ENCODE measurements around the gene SRPK3.

The SRPK3 gene

GRCh38 chrX:153763989-153764755 lies 16.7 kb upstream of the SRPK3 start, which contains the start of gene PLXNB3:
Gene PLXNB3, plus strand, starts transcription at chrX:153764249. Its CDS starts 1,287 bp downstream, at chrX:153765536.
- DNase-seq (ENCODE audit: low read depth): peak; percentile 78
- TF ChIP-seq, protein P1, sequence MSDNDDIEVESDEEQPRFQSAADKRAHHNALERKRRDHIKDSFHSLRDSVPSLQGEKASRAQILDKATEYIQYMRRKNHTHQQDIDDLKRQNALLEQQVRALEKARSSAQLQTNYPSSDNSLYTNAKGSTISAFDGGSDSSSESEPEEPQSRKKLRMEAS (IDR thresholded peaks at IDR 0.05; ENCODE audit: low read depth, low read length): peak; percentile 19; the same call in 1 of the 2 replicates
- TF ChIP-seq POLR2A (IDR thresholded peaks at IDR 0.05; ENCODE audit: extremely low read depth, insufficient read length) (no peak), MYC (IDR thresholded peaks at IDR 0.05; ENCODE audit: low read depth, low read length) (no peak)
- TF ChIP-seq, protein P2, sequence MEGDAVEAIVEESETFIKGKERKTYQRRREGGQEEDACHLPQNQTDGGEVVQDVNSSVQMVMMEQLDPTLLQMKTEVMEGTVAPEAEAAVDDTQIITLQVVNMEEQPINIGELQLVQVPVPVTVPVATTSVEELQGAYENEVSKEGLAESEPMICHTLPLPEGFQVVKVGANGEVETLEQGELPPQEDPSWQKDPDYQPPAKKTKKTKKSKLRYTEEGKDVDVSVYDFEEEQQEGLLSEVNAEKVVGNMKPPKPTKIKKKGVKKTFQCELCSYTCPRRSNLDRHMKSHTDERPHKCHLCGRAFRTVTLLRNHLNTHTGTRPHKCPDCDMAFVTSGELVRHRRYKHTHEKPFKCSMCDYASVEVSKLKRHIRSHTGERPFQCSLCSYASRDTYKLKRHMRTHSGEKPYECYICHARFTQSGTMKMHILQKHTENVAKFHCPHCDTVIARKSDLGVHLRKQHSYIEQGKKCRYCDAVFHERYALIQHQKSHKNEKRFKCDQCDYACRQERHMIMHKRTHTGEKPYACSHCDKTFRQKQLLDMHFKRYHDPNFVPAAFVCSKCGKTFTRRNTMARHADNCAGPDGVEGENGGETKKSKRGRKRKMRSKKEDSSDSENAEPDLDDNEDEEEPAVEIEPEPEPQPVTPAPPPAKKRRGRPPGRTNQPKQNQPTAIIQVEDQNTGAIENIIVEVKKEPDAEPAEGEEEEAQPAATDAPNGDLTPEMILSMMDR (IDR thresholded peaks at IDR 0.05; ENCODE audit: low read depth, low read length): peak; percentile 55
- H3K4me3 ChIP-seq (ENCODE audit: low read depth, low read length): no peak within 1 kb of the TSS

DNA sequence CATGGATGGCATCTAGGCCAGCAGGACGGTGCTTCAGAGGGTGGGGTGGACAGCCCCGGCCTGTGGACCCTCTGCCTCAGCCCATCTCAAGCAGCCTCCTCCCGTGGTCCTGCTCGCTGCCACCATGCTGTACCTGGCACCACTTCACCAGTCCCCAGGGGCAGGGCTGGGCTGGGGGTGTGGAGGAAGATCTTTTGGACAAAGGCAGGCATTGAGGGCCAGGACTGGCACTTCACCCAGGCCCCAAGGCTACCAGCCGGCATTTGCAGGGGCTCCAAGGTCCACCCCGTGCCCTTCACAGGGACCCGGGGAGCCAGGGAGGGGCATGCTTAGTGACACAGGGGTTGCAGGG lies 16.1 kb upstream of the SRPK3 start:
- TF ChIP-seq, protein P2 (IDR thresholded peaks at IDR 0.05; ENCODE audit: low read depth, low read length): no peak
- TF ChIP-seq POLR2A (IDR thresholded peaks at IDR 0.05; ENCODE audit: extremely low read depth, insufficient read length) (no peak), MYC (IDR thresholded peaks at IDR 0.05; ENCODE audit: low read depth, low read length) (no peak)
- TF ChIP-seq, protein P1 (IDR thresholded peaks at IDR 0.05; ENCODE audit: low read depth, low read length): no peak
- DNase-seq (ENCODE audit: low read depth): no peak
- no peak overlapping the region for H3K4me3 ChIP-seq (ENCODE audit: low read depth, low read length)

DNA sequence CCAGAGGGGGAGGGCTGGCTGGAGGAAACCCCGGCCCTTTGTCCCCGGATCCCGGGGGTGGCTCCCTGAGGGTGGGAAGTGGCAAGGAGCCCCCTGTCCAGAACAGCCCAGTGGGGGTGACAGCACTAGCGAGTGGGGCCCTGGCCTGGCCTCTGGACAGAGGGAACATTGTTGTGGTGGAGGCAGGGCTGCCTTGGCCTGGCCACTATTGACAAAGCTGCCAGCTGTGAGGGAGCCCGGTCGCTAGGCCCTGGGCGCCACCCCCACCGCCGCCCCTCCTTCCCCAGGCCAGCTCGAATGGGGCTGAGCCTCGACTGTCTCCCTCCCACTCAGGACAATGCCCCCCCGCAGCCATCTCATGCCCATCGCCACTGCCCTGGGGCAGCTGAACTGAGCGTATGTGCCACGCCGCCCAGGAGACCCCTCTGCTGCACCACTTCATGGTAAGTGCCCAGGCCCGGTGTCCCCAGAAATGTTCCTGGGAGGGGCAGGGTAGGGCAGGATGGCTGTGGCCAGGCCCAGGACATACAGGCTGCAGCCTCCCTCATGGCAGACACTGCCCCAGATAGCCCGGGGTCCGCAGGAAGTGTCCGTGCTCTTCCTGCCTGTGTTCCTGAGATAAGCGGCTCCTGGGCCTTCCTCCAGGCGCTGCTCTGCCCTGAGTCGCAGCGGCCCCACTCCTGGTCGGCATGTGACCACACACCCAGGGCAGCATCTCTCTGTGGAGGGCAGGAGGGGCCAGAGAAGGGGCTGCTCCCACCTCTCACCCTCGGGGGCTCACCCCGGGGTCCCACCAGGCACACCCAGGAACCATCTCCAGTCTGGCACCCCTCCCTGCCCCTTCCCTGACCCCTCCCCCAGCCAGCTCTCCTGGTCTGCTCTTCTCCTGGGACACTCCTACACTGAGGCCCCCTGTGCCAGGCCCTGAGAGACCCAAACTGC lies 15.4 kb upstream of the SRPK3 start:
- no peak for DNase-seq (ENCODE audit: low read depth)
- TF ChIP-seq, protein P1 (IDR thresholded peaks at IDR 0.05; ENCODE audit: low read depth, low read length): no peak
- TF ChIP-seq MYC (IDR thresholded peaks at IDR 0.05; ENCODE audit: low read depth, low read length) (no peak), POLR2A (IDR thresholded peaks at IDR 0.05; ENCODE audit: extremely low read depth, insufficient read length) (no peak)
- TF ChIP-seq, protein P2 (IDR thresholded peaks at IDR 0.05; ENCODE audit: low read depth, low read length): no peak
- H3K4me3 ChIP-seq (ENCODE audit: low read depth, low read length): no peak overlapping the region

- TF ChIP-seq, protein P2 (IDR thresholded peaks at IDR 0.05; ENCODE audit: low read depth, low read length): no peak
- TF ChIP-seq MYC (IDR thresholded peaks at IDR 0.05; ENCODE audit: low read depth, low read length) (peak; percentile 51; the same call in 1 of the 2 replicates), POLR2A (IDR thresholded peaks at IDR 0.05; ENCODE audit: extremely low read depth, insufficient read length) (peak; percentile 19)
- TF ChIP-seq, protein P1 (IDR thresholded peaks at IDR 0.05; ENCODE audit: low read depth, low read length): peak; percentile 36; the same call in 1 of the 2 replicates
- DNase-seq (ENCODE audit: low read depth): peak; percentile 88
- peak overlapping the region; percentile 46 for H3K4me3 ChIP-seq (ENCODE audit: low read depth, low read length)
Observed at GRCh38 chrX:153766098-153766817, 14.6 kb upstream of the SRPK3 start.
